Activated naive CD8-positive, alpha-beta T cell treated with anti-CD3 and anti-CD28 coated beads, Interleukin-2, amount 50 U/mL, for 16 hours (primary cell): Measurements from ENCODE around the gene SPATC1L.

ENCODE experiments used
- DNase-seq: peaks from one replicate; pipeline ENCODE4 v3.0.0-alpha.2; 2020; ENCODE audit warnings: low read depth, low spot score

SPATC1L gene

DNA sequence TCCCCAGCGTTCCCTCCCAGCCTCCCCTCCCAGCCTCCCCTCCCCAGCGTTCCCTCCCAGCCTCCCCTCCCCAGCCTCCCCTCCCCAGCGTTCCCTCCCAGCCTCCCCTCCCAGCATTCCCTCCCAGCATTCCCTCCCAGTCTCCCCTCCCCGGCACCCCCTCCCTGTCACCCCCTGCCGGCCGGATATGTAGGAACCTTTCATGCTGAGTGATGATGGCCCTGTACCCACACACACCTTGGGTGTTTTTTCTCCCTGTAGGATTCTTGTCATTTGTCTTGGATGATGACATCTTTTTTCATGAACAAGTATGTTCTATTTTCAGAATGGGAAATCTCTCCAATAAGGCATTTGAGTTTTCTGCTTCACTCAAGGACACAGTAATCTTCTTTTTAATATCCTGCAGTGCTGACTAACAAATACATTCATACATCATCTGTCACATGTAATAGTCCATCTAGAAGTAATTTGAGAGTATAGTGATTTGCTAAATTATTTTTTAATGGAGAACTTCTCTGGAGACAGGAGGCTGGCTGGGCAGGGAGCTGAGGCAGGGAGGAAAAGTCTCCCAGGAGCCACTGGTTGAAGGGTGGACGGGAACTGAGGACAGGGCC, 48.4 kb downstream of the SPATC1L start:
- DNase-seq: no peak

DNA sequence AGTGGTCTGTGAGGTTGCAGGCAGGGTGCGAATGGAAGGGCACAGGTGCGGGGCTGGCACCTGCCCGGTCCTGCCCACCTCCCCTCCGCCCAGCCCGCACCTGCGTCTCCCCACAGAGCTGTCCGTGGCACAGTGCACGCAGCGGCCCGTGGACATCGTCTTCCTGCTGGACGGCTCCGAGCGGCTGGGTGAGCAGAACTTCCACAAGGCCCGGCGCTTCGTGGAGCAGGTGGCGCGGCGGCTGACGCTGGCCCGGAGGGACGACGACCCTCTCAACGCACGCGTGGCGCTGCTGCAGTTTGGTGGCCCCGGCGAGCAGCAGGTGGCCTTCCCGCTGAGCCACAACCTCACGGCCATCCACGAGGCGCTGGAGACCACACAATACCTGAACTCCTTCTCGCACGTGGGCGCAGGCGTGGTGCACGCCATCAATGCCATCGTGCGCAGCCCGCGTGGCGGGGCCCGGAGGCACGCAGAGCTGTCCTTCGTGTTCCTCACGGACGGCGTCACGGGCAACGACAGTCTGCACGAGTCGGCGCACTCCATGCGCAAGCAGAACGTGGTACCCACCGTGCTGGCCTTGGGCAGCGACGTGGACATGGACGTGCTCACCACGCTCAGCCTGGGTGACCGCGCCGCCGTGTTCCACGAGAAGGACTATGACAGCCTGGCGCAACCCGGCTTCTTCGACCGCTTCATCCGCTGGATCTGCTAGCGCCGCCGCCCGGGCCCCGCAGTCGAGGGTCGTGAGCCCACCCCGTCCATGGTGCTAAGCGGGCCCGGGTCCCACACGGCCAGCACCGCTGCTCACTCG, 52.2 kb downstream of the SPATC1L start:
- no peak for DNase-seq

DNA sequence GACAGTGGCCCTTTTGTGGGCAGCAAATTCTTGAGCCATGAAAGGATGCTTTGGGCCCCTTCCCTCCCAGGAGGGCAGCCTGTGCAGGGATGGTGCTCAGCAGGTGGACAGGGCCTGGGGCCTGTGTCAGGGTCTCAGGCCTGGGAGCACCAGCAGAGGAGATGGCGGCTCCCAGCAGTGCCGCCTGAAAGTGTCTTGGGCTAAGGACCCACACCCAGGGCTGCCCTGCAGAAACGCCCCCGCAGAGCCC, 52.7 kb downstream of the SPATC1L start:
- DNase-seq: no peak

DNA sequence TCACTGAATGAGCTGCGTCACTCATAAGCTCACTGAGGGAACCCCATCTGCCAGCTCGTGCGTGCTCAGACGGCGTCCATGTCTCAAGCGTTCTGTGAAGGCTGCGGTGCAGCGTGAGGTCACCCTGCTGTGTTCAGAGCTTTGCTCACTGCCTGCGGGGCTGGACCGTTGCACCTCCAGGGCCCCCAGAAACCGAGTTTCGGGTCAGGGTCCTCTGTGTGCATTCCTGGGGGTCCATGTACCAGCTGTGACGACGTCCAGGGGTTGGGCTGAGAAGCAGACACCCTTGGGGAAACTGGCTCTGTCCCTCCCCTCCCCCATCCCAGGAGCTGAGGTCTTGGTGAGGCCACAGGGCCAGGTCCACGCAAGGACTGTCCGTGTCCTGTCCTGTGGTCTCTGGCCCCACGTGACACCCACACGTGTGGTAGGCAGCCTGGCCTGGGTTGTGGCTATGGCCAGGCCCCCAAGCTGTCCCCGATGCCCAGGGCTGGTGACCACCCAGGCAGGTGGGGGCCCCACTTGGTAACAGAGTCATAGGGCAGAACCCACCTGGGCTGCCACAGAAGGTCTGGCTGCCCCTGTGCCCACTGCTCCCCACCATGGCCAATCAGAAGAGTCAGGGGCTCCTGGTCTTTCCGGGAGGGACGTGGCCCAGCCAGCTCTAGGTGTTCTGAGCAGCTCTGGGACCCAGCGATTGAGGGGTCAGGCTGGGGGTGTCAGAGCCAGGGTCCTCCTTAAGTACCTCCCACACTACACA, 53.2 kb downstream of the SPATC1L start:
- DNase-seq: no peak

DNA sequence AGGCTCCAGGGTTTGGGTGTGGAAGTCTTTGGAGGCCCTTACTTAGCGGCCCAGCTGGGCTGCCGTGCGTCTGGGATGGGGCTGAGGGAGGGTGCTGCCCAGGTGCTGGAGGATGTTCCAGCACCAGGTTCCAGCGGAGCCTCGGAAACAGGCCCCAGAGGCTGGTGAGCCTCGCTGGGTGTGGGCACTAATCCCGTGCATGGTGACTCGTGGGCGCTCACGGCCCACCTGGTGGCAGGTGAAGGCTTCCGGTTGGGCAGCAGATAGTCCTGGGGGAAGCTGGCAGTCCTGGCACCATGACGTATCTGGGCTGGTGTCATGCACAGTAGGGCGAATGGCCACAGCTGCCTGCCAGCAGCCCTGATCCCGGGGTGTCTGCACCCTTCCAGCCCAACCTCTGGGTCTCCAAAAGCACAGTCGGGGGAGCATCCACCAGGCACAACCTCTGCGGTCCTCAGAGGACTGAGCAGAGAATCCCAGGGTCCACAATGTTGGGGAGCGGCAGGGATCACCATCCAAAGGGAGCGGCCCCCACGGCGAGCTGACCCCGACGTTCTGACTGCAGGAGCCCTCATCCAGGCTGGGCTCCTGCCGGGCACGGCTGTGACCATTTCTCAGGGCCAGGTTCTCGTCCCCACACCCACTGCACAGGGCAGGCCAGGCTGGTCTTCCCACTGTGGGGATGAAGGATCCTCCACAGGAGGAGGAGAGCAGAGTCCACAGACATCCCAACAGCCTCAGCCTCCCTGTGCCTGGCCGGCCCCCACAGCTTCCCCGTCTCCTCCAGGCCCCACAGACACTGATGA, 54.2 kb downstream of the SPATC1L start:
- DNase-seq: no peak

DNA sequence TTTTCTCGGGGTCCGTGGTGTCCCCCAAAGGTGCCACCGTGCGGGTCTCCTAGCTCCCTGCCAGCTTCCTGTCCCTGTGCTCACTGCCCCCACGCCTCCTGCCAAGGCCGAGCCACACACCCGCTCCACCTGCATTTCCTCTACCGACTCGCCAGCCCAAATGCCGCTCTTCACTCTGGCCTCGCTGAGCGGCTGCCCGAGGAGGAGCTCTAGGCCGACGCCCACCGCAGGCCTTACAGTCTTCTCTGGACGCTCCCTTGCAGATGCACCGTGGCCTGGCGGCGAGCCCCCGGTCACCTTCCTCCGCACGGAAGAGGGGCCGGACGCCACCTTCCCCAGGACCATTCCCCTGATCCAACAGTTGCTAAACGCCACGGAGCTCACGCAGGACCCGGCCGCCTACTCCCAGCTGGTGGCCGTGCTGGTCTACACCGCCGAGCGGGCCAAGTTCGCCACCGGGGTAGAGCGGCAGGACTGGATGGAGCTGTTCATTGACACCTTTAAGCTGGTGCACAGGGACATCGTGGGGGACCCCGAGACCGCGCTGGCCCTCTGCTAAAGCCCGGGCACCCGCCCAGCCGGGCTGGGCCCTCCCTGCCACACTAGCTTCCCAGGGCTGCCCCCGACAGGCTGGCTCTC, 55.2 kb downstream of the SPATC1L start:
- no peak for DNase-seq

DNA sequence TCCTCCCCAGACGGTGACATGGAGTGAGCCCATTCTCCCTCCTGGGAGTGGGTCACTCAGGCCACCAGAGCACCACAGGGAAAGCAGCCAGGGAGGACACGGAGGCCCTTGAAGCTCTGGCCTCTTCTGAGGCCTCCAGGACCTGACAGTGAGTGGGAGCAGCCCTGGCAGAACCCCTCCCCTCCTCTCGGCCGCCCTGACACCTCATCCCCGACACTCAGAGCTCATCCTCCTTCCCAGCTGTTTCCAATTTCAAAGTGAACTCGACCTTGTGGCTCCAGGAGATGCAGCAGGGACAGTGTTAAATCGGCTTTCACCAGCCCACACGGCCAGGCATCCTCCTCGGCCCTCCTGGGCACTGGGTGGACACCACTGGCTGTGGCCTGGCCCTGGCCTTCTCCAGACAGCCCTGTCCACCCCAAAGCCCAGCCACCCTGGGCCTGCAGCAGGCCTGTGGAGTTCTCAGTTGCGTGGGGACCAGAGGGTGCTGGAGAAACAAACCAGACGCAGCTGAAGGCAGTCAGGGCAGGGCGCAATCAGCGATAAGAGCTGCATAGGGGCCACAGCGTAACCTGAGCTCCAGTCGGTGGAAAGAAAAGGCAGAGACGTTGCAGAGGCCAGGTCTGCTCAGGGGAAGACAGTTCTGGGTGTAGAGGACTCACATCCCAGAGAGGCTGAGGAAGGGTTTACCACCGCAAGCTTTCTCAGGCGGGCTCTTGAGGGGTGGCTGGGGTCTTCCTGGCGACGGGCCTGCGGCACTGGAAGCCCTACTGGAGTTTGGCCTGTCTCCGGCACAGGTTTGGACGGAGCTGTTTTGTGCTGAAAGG, 55.9 kb downstream of the SPATC1L start:
- DNase-seq: no peak

DNA sequence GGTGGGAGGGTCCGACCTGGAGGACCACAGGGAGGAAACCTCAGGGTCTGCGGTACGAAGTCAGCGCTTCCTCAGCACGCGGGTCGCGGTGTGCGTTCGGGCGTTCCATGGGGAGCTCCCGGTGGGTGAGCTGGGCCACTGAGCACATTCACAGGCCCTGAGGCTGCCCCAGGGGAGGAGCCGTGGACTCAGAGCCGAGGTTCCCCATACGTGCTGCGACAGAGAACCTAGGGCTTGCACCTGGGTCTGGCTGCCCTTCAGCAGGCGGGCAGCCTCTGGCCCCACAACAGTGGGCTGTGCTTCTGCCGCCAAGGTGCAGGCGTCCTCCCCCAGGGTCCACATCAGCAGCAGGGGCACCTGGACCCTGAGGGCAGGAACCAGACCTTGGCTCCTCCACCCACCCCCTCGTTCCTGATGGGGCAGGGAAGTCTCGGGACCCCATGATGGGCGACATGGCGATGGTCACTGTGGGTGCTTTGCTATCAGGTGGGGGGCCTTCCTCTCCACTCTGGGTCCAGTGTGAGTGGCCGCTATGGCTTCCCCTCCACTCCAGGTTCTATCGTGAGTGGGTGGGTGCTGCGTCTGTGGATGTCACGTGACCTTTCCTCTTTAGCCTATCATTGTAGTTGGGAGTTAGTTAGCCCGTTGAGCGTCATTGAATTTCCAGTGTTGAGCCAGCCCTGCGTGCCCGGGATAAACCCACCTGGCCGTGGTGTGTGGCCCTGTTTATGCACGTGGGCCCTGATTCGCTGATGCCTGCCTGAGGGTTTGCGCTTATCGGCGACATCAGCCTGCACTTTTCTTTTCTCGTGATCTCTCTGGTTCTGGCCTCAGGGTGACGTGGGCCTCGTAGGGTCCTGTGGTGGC, 56.8 kb downstream of the SPATC1L start:
- no peak for DNase-seq

DNA sequence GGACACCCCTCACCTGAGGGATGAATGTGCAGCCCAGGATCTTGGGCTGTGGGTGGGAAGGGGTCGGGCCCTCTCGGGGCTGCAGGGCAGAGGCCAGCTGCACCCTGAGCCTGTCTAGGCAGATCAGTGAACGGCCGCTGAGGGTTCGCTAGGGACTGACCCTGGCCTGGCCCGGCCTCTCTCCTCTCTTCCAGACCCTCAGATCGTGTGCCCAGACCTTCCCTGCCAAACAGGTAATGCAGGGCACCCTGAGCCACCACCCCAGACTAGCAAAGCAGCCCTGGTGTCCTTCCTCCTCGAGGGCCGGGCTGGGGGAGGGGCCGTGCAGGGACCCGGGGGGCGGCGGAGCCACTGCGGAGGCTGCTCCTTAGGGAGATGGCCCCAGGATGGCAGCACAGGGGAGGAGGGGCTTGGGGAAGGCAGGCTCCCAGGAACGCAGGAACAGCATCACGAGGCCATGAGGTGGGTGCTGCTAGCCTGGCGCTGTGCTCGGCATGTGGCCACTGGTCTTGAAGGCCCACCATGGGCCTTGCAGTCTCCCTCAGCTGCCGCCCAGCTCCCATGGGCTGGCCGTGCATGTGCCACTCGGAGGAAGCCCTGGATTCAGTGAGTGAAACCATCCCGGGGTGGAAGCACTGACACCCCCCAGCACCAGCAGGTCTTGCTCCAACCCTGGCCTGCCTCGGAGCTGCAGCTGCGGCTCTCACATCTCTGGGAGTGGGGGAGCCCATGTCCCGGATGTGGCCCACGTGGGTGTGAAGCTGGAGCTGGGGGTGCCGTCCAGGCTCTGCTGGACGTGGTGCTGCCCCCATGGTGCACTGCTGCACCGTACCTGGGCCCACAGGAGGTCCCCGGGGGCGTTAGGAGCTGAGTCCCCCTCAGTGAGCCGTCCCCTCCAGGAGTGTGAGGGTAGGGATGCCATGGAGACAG, 57.7 kb downstream of the SPATC1L start:
- no peak for DNase-seq

DNA sequence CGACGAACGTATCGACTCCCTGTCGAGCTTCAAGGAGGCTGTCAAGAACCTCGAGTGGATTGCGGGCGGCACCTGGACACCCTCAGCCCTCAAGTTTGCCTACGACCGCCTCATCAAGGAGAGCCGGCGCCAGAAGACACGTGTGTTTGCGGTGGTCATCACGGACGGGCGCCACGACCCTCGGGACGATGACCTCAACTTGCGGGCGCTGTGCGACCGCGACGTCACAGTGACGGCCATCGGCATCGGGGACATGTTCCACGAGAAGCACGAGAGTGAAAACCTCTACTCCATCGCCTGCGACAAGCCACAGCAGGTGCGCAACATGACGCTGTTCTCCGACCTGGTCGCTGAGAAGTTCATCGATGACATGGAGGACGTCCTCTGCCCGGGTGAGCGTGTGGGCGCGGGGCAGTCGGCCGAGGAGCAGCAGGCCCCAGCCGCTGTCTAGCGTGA, 58.4 kb downstream of the SPATC1L start:
- no peak for DNase-seq

DNA sequence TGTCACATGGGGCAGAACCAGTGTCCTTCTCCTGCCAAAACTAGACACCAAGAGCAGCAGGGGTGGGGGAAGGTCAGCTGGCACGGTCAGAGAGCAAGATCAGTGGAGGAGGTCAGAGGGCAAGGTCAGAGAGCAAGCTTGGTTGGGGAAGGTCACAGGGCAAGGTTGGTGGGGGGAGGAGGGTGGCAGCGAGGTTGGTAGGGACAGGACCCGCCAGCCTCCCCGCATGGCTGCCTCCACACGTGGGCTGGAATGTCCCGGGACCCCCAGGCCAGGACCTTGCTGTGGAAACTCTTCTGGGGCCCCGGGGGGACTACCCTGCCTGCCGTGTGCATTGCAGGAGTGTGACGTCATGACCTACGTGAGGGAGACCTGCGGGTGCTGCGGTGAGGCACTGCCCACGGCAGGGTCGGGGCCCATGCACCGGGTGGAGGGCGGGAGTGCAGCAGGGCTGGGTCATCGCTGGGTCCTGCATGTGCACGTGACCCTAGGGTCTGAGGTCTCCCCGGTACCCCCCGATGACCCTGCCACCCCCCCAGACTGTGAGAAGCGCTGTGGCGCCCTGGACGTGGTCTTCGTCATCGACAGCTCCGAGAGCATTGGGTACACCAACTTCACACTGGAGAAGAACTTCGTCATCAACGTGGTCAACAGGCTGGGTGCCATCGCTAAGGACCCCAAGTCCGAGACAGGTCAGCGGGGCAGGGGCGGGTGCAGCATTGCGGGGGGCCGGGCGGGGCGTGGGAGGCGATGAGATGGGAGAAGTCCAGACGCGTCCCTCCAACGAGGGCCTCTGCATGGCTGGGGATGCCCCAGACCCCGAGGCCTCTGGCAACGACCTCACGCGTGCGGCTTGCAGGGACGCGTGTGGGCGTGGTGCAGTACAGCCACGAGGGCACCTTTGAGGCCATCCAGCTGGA, 59.1 kb downstream of the SPATC1L start:
- no peak for DNase-seq

DNA sequence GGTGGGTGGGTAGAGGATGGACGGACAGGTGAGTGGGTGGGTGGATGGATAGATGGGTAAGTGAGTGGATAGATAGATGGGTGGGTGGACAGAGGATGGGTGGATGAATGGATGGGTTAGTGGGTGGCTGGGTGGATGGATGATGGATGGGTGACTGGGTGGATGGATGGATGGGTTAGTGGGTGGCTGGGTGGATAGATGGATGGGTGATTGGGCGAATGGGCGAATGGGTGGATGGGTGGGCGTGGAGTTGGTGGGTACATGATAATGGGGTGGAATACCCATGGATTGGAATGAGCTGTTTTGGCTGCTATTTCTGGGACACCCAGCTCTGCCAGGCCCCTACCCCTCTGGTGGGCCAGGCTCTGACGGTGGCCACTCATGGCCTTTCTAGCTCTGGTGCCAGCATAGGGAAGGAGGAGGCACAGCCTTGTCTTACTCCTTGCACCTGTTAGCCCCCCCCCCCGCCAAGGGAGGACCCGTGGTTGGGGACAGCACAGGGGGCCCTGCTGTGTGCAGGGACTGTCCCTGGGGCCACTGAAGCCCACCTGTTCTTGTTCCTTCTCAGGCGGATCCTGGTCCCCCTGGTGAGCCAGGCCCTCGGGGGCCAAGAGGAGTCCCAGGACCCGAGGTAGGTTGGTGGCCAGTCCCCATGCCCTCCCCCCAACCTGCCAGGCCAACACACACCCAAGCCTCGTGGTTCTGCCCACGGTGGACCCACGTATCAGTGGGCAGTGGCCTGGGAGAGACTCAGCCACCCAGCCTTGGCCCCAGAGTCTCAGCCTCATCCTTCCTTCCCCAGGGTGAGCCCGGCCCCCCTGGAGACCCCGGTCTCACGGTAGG, 60.0 kb downstream of the SPATC1L start:
- DNase-seq: no peak

DNA sequence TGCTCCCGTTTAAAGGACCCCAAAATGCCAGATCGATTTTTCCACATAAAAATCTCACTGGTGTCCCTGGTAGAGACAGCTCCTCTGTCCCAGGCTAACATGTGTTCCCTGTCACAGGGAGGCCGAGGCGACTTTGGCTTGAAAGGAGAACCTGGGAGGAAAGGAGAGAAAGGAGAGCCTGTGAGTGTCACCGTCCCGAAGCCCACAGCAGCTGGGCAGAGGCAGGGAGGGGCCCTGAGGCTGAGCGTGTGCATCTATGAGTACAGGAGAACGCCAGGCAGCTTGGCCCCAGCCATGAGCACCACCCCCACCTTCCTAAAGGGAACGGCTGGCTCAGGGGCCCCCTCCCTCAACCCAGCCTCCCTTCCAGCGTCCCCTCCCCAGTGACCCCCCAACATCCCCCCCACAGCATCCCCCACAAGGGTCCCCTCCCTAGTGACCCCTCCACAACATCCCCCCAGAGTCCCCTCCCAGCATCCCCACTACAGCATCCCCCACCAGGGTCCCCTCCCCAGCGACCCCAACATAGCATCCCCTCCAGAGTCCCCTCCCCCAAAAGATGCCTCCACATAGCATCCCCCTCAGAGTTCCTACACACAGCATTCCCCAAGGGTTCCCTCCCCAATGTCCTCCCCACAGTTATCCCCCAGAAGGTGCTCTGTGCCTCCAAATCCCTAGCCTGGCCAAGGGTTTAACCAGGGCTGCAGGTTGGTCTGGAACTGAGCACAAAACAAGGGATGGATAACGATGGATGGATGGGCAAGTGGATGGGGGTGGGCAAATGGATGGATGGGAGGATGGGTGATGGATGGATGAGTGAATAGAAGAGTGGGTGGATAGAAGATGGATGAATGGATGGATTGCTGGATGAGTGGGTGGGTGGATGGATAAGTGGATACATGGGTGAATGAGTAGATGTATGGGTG, 61.2 kb downstream of the SPATC1L start:
- no peak for DNase-seq

DNA sequence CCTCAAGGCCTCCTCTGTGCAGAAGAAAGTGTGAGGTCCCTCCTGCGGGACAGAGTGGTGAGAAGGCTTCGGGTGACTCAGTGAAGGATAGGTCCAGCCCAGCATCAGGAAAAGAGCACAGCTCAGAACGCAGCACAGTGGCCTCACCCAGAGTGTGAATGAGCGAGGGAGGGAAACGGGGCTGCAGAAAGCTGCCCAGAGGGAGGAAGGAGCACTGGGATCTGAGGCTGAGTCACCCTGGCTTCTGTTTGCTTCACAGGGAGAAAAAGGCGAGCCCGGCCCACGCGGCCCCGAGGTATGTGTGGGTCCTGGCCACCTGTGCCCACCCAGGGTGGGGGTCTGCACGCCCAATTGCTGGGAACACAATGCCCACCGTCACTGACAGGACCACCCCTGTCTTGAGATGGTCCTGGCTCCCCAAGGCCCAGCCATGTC, 62.0 kb downstream of the SPATC1L start:
- DNase-seq: no peak
